ENCODE results near the gene SRCAP. TPM values are rescaled to one million over a fixed set of nuclear protein-coding genes. Genes with fewer than 3 reads are reported as not detected.

Gene SRCAP
- total RNA-seq, 1 experiment from 2014 or later, result 116 TPM

- no peaks in the 10 kb centered on the region for H3K4me1 ChIP-seq (replicated peaks; ENCODE audit: insufficient read depth)
- H4K20me1 ChIP-seq (ENCODE audit: insufficient read depth), result peaks cover 19% of the 10 kb centered on the region
- peaks cover 36% of the 10 kb centered on the region for H3F3A ChIP-seq (ENCODE audit: insufficient read depth, low read depth)
- H3K27ac ChIP-seq, result no peak overlapping the region
- H3K4me3 ChIP-seq, result no peak overlapping the region
- H3K36me3 ChIP-seq (ENCODE audit: low read depth), result peaks cover 49% of the 10 kb centered on the region
- H3K4me2 ChIP-seq, result no peak overlapping the region
- TF ChIP-seq, protein P1, sequence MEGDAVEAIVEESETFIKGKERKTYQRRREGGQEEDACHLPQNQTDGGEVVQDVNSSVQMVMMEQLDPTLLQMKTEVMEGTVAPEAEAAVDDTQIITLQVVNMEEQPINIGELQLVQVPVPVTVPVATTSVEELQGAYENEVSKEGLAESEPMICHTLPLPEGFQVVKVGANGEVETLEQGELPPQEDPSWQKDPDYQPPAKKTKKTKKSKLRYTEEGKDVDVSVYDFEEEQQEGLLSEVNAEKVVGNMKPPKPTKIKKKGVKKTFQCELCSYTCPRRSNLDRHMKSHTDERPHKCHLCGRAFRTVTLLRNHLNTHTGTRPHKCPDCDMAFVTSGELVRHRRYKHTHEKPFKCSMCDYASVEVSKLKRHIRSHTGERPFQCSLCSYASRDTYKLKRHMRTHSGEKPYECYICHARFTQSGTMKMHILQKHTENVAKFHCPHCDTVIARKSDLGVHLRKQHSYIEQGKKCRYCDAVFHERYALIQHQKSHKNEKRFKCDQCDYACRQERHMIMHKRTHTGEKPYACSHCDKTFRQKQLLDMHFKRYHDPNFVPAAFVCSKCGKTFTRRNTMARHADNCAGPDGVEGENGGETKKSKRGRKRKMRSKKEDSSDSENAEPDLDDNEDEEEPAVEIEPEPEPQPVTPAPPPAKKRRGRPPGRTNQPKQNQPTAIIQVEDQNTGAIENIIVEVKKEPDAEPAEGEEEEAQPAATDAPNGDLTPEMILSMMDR (conservative IDR thresholded peaks at IDR 0.05), result no peak
- no peak for TF ChIP-seq EZH2 (IDR thresholded peaks at IDR 0.05; ENCODE audit: low read depth)
- ChIA-PET POLR2A (ENCODE audit: unreplicated experiment) (interaction anchor here (0.6 kb wide), 1 partner anchor 10 kb away, joined by 3 read pairs; no protein-coding TSS in a partner anchor), CTCF (interaction anchor here (0.6 kb wide), 1 partner anchor 111 kb away, joined by 5 read pairs; no protein-coding TSS in a partner anchor)
- intact Hi-C loops (cut with micrococcal nuclease; ENCODE audit: unreplicated experiment), result no loop called here
- no peaks in the 10 kb centered on the region for H3K9me3 ChIP-seq (ENCODE audit: insufficient read depth, low read depth)
- no peaks in the 10 kb centered on the region for H3K9me2 ChIP-seq (ENCODE audit: insufficient read depth)
- H3K79me2 ChIP-seq (ENCODE audit: low read depth), result peaks cover 8% of the 10 kb centered on the region; the same call in 1 of the 2 replicates
- BruUV-seq (replicated peaks), result no TSS peak
- no peaks in the 10 kb centered on the region for H3K27me3 ChIP-seq (ENCODE audit: insufficient read depth, low read depth)
- no peak overlapping the region for H2AFZ ChIP-seq
- DNase-seq, result no peak
Measured at GRCh38 chr16:30731411-30731810, 32.4 kb downstream of the SRCAP start.

- BruUV-seq (replicated peaks), result no TSS peak
- Histone ChIP-seq H3K9me3 (ENCODE audit: insufficient read depth, low read depth) (no peaks in the 10 kb centered on the region), H3K9me2 (ENCODE audit: insufficient read depth) (no peaks in the 10 kb centered on the region), H3K79me2 (ENCODE audit: low read depth) (peaks cover 12% of the 10 kb centered on the region), H3K27ac (no peak overlapping the region), H3K4me1 (replicated peaks; ENCODE audit: insufficient read depth) (peaks cover 29% of the 10 kb centered on the region), H4K20me1 (ENCODE audit: insufficient read depth) (0 out of 2 replicates have a peak, but pooled peaks cover 17% of the 10 kb centered on the region), H3K36me3 (ENCODE audit: low read depth) (peaks cover 19% of the 10 kb centered on the region), H2AFZ (no peak overlapping the region), H3K4me3 (no peak overlapping the region), H3K4me2 (no peak overlapping the region), H3F3A (ENCODE audit: insufficient read depth, low read depth) (peaks cover 68% of the 10 kb centered on the region), H3K27me3 (ENCODE audit: insufficient read depth, low read depth) (no peaks in the 10 kb centered on the region)
- intact Hi-C loops (cut with micrococcal nuclease; ENCODE audit: unreplicated experiment), result no loop called here
- TF ChIP-seq, protein P1 (conservative IDR thresholded peaks at IDR 0.05), result no peak
- CTCF ChIA-PET, result no interaction called here
- POLR2A ChIA-PET (ENCODE audit: unreplicated experiment), result interaction anchor here (0.6 kb wide), 1 partner anchor 45 kb away, joined by 3 read pairs; no protein-coding TSS in a partner anchor
- no peak for DNase-seq
Measured at GRCh38 chr16:30736995-30737793, 38.2 kb downstream of the SRCAP start.

DNA sequence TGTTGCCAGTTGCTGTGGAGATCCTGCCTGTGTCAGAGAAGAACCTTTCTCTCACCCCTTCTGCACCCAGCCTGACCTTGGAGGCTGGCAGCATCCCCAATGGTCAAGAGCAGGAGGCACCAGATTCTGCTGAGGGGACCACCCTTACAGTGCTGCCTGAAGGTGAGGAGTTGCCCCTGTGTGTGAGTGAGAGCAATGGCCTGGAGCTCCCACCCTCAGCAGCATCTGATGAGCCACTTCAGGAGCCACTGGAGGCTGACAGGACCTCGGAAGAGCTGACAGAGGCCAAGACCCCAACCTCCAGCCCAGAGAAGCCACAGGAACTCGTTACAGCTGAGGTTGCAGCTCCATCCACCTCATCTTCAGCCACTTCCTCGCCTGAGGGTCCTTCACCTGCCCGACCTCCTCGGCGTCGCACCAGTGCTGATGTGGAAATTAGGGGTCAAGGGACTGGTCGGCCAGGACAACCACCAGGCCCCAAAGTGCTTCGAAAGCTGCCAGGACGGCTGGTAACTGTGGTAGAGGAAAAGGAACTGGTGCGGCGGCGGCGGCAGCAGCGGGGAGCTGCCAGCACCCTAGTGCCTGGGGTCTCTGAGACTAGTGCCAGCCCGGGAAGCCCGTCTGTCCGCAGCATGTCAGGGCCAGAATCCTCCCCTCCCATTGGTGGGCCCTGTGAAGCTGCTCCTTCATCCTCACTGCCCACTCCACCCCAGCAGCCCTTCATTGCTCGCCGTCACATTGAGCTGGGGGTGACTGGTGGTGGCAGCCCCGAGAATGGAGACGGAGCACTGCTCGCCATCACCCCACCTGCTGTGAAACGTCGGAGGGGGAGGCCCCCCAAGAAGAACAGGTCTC lies 39.0 kb downstream of the SRCAP start:
- CTCF ChIA-PET, result no interaction called here
- Histone ChIP-seq H3K27ac (no peak overlapping the region), H3K79me2 (ENCODE audit: low read depth) (peaks cover 20% of the 10 kb centered on the region), H3K36me3 (ENCODE audit: low read depth) (peaks cover 25% of the 10 kb centered on the region), H3K9me2 (ENCODE audit: insufficient read depth) (no peaks in the 10 kb centered on the region), H3K27me3 (ENCODE audit: insufficient read depth, low read depth) (no peaks in the 10 kb centered on the region), H2AFZ (no peak overlapping the region), H3K4me3 (no peak overlapping the region), H3K4me2 (no peak overlapping the region), H3F3A (ENCODE audit: insufficient read depth, low read depth) (peaks cover 68% of the 10 kb centered on the region), H4K20me1 (ENCODE audit: insufficient read depth) (0 out of 2 replicates have a peak, but pooled peaks cover 25% of the 10 kb centered on the region), H3K9me3 (ENCODE audit: insufficient read depth, low read depth) (no peaks in the 10 kb centered on the region), H3K4me1 (replicated peaks; ENCODE audit: insufficient read depth) (peaks cover 33% of the 10 kb centered on the region)
- TF ChIP-seq EZH2 (IDR thresholded peaks at IDR 0.05; ENCODE audit: low read depth), result no peak
- TF ChIP-seq, protein P1 (conservative IDR thresholded peaks at IDR 0.05), result no peak
- intact Hi-C loops (cut with micrococcal nuclease; ENCODE audit: unreplicated experiment), result no loop called here
- POLR2A ChIA-PET (ENCODE audit: unreplicated experiment), result no interaction called here
- DNase-seq, result no peak
- no TSS peak for BruUV-seq (replicated peaks)

Measured in PC-9 (cell line).